GM13976 (cell line): ENCODE results near the gene UNC80.
A peak's percentile ranks its signal among the peaks of the same experiment; 100 is the strongest.

Source experiments
- DNase-seq: peaks from one replicate; pipeline ENCODE4 v3.0.0; 2012; ENCODE audit warnings: low spot score
- CTCF ChIP-seq: IDR thresholded peaks from 2 replicates; pipeline ENCODE4 v1.5.1; 2012; ENCODE audit warnings: borderline replicate concordance, mild to moderate bottlenecking; ENCODE audit not compliant: insufficient read depth; ENCODE audit errors: extremely low read depth, missing control alignments, control extremely low read depth
- in situ Hi-C: fragments of 300-500 bp; cut with MboI; formaldehyde crosslinking; loops from one replicate; pipeline ENCODE4 v1.12.0; 2022; ENCODE audit warnings: low sequenced_read_pairs, mixed read lengths, inconsistent platforms; ENCODE audit not compliant: unreplicated experiment

UNC80 gene

GRCh38 chr2:209771474-209772289, at the start of gene UNC80:
UNC80 (plus strand) TSS chr2:209771832; CDS start chr2:209772073, 241 bp downstream.
- peak; percentile 53 for DNase-seq
- in situ Hi-C loops = no loop called here
- TF ChIP-seq CTCF = no peak

GRCh38 chr2:209726311-209726710, 45.3 kb upstream of the UNC80 start:
- DNase-seq = no peak
- TF ChIP-seq CTCF = no peak
- in situ Hi-C loops = no loop called here

- no peak for TF ChIP-seq CTCF
- in situ Hi-C loops = no loop called here
- no peak for DNase-seq
Measured at GRCh38 chr2:209727077-209727476, 44.6 kb upstream of the UNC80 start.

- in situ Hi-C loops = no loop called here
- TF ChIP-seq CTCF = no peak
- no peak for DNase-seq
Measured at GRCh38 chr2:209734805-209735204, 36.8 kb upstream of the UNC80 start.

- in situ Hi-C loops = no loop called here
- TF ChIP-seq CTCF = no peak
- DNase-seq = no peak
Measured at GRCh38 chr2:209741953-209742352, 29.7 kb upstream of the UNC80 start.

GRCh38 chr2:209753020-209753419, 18.6 kb upstream of the UNC80 start:
- in situ Hi-C loops = no loop called here
- no peak for TF ChIP-seq CTCF

More at GRCh38 chr2:209753020-209753419, 18.6 kb upstream of the UNC80 start:
- no peak for DNase-seq
